ENCODE measurements around the gene UTF1.

DNA sequence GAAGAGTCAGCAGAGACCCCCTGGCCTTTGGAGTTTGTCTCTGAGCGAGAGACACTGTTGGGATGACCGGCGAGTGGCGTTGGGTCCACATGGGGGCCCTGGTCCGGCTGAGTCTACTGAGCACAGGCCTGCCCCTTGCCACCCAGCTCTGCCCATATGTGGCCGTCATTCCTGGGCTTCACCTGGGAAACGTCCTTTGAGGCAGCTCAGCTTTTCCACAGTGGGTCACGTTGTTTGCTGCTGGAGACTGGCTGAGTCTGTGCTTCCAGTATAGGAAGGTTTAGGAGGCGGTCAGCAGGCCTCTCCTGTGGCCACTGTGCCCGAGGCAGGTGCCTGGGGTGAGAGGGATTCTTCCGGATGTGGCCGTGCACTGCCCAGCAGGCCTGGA is 29.6 kb downstream of the UTF1 start:
- TF ChIP-seq, protein P1, sequence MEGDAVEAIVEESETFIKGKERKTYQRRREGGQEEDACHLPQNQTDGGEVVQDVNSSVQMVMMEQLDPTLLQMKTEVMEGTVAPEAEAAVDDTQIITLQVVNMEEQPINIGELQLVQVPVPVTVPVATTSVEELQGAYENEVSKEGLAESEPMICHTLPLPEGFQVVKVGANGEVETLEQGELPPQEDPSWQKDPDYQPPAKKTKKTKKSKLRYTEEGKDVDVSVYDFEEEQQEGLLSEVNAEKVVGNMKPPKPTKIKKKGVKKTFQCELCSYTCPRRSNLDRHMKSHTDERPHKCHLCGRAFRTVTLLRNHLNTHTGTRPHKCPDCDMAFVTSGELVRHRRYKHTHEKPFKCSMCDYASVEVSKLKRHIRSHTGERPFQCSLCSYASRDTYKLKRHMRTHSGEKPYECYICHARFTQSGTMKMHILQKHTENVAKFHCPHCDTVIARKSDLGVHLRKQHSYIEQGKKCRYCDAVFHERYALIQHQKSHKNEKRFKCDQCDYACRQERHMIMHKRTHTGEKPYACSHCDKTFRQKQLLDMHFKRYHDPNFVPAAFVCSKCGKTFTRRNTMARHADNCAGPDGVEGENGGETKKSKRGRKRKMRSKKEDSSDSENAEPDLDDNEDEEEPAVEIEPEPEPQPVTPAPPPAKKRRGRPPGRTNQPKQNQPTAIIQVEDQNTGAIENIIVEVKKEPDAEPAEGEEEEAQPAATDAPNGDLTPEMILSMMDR (IDR thresholded peaks at IDR 0.05; ENCODE audit: control extremely low read depth in 1 of 3, insufficient read depth in 1 of 3, low read depth in 1 of 3, low read length in 3 of 3): no peak
- TF ChIP-seq POLR2A (IDR thresholded peaks at IDR 0.05; ENCODE audit: control extremely low read depth in 1 of 2, low read depth in 2 of 2, low read length in 2 of 2) (no peak), RAD21 (IDR thresholded peaks at IDR 0.05 in 1 of 2, conservative IDR thresholded peaks at IDR 0.05 in 1 of 2; ENCODE audit: low read depth in 2 of 2, low read length in 2 of 2) (no peak), CHD2 (IDR thresholded peaks at IDR 0.05; ENCODE audit: low read length) (no peak), CHD1 (IDR thresholded peaks at IDR 0.05; ENCODE audit: low read depth, low read length) (no peak)
- TF ChIP-seq, protein P2, sequence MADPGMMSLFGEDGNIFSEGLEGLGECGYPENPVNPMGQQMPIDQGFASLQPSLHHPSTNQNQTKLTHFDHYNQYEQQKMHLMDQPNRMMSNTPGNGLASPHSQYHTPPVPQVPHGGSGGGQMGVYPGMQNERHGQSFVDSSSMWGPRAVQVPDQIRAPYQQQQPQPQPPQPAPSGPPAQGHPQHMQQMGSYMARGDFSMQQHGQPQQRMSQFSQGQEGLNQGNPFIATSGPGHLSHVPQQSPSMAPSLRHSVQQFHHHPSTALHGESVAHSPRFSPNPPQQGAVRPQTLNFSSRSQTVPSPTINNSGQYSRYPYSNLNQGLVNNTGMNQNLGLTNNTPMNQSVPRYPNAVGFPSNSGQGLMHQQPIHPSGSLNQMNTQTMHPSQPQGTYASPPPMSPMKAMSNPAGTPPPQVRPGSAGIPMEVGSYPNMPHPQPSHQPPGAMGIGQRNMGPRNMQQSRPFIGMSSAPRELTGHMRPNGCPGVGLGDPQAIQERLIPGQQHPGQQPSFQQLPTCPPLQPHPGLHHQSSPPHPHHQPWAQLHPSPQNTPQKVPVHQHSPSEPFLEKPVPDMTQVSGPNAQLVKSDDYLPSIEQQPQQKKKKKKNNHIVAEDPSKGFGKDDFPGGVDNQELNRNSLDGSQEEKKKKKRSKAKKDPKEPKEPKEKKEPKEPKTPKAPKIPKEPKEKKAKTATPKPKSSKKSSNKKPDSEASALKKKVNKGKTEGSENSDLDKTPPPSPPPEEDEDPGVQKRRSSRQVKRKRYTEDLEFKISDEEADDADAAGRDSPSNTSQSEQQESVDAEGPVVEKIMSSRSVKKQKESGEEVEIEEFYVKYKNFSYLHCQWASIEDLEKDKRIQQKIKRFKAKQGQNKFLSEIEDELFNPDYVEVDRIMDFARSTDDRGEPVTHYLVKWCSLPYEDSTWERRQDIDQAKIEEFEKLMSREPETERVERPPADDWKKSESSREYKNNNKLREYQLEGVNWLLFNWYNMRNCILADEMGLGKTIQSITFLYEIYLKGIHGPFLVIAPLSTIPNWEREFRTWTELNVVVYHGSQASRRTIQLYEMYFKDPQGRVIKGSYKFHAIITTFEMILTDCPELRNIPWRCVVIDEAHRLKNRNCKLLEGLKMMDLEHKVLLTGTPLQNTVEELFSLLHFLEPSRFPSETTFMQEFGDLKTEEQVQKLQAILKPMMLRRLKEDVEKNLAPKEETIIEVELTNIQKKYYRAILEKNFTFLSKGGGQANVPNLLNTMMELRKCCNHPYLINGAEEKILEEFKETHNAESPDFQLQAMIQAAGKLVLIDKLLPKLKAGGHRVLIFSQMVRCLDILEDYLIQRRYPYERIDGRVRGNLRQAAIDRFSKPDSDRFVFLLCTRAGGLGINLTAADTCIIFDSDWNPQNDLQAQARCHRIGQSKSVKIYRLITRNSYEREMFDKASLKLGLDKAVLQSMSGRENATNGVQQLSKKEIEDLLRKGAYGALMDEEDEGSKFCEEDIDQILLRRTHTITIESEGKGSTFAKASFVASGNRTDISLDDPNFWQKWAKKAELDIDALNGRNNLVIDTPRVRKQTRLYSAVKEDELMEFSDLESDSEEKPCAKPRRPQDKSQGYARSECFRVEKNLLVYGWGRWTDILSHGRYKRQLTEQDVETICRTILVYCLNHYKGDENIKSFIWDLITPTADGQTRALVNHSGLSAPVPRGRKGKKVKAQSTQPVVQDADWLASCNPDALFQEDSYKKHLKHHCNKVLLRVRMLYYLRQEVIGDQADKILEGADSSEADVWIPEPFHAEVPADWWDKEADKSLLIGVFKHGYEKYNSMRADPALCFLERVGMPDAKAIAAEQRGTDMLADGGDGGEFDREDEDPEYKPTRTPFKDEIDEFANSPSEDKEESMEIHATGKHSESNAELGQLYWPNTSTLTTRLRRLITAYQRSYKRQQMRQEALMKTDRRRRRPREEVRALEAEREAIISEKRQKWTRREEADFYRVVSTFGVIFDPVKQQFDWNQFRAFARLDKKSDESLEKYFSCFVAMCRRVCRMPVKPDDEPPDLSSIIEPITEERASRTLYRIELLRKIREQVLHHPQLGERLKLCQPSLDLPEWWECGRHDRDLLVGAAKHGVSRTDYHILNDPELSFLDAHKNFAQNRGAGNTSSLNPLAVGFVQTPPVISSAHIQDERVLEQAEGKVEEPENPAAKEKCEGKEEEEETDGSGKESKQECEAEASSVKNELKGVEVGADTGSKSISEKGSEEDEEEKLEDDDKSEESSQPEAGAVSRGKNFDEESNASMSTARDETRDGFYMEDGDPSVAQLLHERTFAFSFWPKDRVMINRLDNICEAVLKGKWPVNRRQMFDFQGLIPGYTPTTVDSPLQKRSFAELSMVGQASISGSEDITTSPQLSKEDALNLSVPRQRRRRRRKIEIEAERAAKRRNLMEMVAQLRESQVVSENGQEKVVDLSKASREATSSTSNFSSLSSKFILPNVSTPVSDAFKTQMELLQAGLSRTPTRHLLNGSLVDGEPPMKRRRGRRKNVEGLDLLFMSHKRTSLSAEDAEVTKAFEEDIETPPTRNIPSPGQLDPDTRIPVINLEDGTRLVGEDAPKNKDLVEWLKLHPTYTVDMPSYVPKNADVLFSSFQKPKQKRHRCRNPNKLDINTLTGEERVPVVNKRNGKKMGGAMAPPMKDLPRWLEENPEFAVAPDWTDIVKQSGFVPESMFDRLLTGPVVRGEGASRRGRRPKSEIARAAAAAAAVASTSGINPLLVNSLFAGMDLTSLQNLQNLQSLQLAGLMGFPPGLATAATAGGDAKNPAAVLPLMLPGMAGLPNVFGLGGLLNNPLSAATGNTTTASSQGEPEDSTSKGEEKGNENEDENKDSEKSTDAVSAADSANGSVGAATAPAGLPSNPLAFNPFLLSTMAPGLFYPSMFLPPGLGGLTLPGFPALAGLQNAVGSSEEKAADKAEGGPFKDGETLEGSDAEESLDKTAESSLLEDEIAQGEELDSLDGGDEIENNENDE (IDR thresholded peaks at IDR 0.05; ENCODE audit: insufficient replicate concordance, low read length): no peak
